Fibroblast of villous mesenchyme (primary cell): ENCODE results near the gene SLC5A11. TPM values are rescaled to one million over a fixed set of nuclear protein-coding genes. Genes with fewer than 3 reads are reported as not detected.

Experiments used
- DNase-seq: peaks from one replicate; pipeline ENCODE4 v3.0.0-alpha.2; 2010; ENCODE audit warnings: low read depth
- H3K4me3 ChIP-seq: 2 replicates; pipeline ENCODE4 v1.5.1; 2011; ENCODE audit warnings: low read depth, mild to moderate bottlenecking, low read length
- total RNA-seq: library from RNA; depleted of rRNA; stranded (reverse); fragments of >200 nt; gene quantifications from 2 replicates; pipeline ENCODE4 v1.2.3, GENCODE V29; 2012
- TF ChIP-seq, protein P1 (sequence below): IDR thresholded peaks from 2 replicates; pipeline ENCODE4 v1.5.1; 2012; ENCODE audit warnings: low read depth, mild to moderate bottlenecking, low read length; ENCODE audit not compliant: insufficient read depth

Gene SLC5A11
- total RNA-seq, 1 donor, result not detected

DNA sequence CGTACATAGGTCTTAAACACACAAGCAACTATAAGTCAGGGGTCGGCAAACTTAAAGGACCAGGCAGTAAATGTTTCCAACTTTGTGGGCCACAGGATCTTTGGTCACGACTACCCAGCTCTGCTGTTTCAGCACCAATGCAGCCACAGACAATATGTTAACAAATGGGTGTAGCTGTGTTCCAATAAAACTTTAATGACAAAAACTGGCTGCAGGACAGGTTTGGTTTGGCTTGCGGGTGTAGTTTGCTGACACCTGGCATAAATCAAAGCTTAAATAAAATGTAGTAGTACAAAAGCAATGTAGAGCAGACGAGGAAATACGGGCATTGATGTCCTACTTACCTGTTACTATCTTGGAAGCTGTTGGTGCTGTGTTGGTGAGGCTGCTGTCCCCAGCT is 84.7 kb downstream of the SLC5A11 start:
- H3K4me3 ChIP-seq, result no peak overlapping the region
- DNase-seq, result no peak
- TF ChIP-seq, protein P1, sequence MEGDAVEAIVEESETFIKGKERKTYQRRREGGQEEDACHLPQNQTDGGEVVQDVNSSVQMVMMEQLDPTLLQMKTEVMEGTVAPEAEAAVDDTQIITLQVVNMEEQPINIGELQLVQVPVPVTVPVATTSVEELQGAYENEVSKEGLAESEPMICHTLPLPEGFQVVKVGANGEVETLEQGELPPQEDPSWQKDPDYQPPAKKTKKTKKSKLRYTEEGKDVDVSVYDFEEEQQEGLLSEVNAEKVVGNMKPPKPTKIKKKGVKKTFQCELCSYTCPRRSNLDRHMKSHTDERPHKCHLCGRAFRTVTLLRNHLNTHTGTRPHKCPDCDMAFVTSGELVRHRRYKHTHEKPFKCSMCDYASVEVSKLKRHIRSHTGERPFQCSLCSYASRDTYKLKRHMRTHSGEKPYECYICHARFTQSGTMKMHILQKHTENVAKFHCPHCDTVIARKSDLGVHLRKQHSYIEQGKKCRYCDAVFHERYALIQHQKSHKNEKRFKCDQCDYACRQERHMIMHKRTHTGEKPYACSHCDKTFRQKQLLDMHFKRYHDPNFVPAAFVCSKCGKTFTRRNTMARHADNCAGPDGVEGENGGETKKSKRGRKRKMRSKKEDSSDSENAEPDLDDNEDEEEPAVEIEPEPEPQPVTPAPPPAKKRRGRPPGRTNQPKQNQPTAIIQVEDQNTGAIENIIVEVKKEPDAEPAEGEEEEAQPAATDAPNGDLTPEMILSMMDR, result no peak

DNA sequence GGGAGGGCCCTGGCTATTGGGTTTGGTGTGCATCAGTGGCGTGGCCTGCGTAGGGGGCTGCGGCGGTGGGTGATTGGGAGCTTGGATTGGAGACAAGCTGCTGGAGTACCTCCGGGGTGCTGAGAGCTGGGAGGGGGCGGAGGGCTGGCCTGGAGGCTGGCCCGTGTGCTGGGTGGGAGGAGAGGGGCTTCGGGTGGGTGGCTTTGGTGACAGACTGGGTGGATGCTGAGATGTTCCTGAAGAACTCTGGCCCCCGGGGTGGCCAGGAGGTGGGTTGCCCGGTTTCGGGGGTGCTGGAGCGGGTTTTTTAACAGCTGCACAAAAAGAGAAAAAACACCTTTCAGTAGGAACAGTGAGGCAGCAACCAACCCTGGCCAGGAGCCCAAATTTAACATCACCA is 85.3 kb downstream of the SLC5A11 start:
- no peak overlapping the region for H3K4me3 ChIP-seq
- no peak for DNase-seq
- TF ChIP-seq, protein P1, result no peak

DNA sequence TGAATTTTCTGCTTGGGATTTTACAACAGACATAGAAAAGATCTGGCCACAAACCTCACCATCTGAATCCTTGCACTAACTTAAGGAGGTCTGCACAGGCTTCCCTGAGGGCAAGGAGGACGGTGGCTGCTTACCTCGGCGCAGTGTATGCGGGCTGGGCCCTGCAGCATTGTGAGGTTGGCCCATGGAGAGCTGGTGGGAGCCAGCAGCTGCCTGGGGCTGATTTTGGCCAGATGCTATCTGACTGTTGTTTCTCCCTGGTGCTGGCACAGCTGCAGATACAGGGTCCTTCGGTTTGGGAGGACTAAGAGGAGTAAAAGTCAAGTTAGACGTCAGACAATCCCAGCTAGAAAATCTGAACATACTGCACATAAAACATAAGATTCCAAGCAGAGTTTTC is 89.6 kb downstream of the SLC5A11 start:
- H3K4me3 ChIP-seq, result no peak overlapping the region
- DNase-seq, result no peak
- TF ChIP-seq, protein P1, result no peak

DNA sequence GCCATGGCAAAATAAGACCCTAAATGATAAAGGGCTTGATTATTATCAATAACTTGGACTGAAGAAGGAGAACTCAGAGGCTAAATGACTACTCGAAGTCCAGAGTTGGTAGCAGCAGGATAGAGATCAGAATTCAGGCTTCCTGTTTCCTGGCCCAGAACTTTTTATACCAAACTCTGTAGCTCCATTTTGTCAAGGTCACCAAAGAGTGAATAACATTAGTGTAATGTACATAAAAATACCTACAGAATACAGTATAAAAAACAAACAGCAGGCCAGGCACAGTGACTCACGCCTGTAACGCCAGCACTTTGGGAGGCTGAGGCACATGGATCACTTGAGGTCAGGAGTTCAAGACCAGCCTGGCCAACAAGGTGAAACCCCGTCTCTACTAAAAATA is 90.4 kb downstream of the SLC5A11 start:
- TF ChIP-seq, protein P1, result no peak
- DNase-seq, result no peak
- no peak overlapping the region for H3K4me3 ChIP-seq

DNA sequence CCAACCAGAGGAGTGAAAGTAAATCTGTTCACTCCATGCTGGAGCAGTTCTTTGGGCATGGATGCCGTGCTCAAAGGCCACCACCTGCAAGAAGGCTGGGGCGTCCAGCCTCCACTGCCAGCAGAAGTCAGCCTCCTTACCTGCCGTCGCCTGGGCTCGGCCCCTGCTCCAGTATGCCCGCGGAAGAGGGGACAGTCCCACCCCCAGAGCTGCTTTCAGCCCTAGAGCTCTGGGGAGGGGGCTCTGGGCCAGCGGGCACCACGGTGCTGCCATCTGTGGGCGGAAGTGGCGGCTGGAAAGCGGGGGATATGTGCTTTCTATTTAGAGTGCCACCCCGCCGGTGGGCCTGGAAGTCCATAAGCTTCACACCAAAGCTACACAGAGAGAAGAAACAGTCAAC is 93.5 kb downstream of the SLC5A11 start:
- no peak for DNase-seq
- TF ChIP-seq, protein P1, result no peak
- no peak overlapping the region for H3K4me3 ChIP-seq

DNA sequence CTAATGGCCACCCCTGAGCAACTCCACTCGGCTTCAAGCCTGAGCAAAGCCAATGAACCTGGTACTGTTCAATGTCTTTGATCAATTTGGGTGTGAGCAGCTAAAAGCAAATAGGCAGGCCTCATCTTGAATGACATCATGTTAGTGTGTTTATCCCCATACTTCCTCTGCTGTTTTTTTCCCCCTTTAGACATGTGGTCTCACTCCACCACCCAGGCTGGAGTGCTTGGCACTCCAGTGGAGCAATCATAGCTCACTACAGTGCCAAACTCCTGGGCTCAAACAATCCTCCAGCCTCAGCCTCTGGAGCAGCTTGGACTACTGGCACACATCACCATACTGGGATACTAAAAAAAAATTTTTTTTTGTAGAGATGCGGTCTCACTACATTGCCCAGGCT is 94.0 kb downstream of the SLC5A11 start:
- no peak for DNase-seq
- TF ChIP-seq, protein P1, result no peak
- no peak overlapping the region for H3K4me3 ChIP-seq

DNA sequence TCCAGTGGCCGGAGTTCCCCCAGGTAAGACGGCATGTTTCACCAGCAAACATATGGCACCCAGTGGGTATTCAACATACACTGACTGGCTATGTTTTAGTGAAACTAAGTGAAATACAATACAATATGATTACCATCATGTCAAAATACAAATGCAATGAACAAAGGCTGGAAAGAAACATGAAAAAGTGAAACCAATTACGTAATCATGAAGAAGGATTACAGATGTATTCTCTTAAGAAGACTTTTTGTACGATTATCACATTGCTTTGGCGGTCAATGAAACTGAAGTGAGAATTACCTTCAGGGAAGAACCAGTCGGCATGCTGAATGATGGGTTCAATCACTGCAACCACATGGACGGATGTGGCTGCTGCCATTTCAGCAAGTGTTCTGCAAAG is 97.7 kb downstream of the SLC5A11 start:
- no peak overlapping the region for H3K4me3 ChIP-seq
- TF ChIP-seq, protein P1, result no peak
- DNase-seq, result no peak
